DND-41 (cell line): ENCODE results near the gene CMBL.

Experiments used
- ATAC-seq: fragments of 200-7000 bp; cut with Tn5 transposase; 3 replicates; pipeline ENCODE4 v1.9.1; 2021; ENCODE audit warnings: low read depth; ENCODE audit not compliant: insufficient read depth
- DNase-seq: peaks from one replicate; pipeline ENCODE4 v3.0.0-alpha.2; 2020
- H2AFZ ChIP-seq: 2 replicates; pipeline ENCODE4 v1.6.0; 2012; ENCODE audit warnings: low read depth, low read length
- H3K27ac ChIP-seq: 2 replicates; pipeline ENCODE4 v1.5.1; 2012; ENCODE audit warnings: low read length, inconsistent platforms
- H3K27me3 ChIP-seq: fragments of 200-600 bp; sonication (generic); 2 replicates; pipeline ENCODE4 v1.6.0; 2012; ENCODE audit warnings: low read length, mild to moderate bottlenecking, inconsistent platforms; ENCODE audit not compliant: insufficient read depth, poor library complexity
- H3K36me3 ChIP-seq: 2 replicates; pipeline ENCODE4 v1.5.1; 2012; ENCODE audit warnings: low read length, inconsistent platforms; ENCODE audit not compliant: insufficient read depth
- H3K4me1 ChIP-seq: 2 replicates; pipeline ENCODE4 v1.5.1; 2012; ENCODE audit warnings: mild to moderate bottlenecking, low read length; ENCODE audit not compliant: insufficient read depth
- H3K4me2 ChIP-seq: 2 replicates; pipeline ENCODE4 v1.6.0; 2012; ENCODE audit warnings: mild to moderate bottlenecking, moderate library complexity, low read length, inconsistent platforms; ENCODE audit not compliant: insufficient read depth
- H3K4me3 ChIP-seq, 2 experiments: fragments of 200-600 bp in 1 of 2; shearing (Covaris generic) in 1 of 2; 2 replicates each; pipeline ENCODE4 v1.5.1; 2012 to 2016; ENCODE audit warnings: inconsistent platforms in 2 of 2, low read length in 2 of 2, mild to moderate bottlenecking in 2 of 2, low read depth in 1 of 2, moderate library complexity in 1 of 2
- H3K79me2 ChIP-seq: 2 replicates; pipeline ENCODE4 v1.6.0; 2012; ENCODE audit warnings: low read length, inconsistent platforms; ENCODE audit not compliant: insufficient read depth
- H3K9ac ChIP-seq: 2 replicates; pipeline ENCODE4 v1.6.0; 2012; ENCODE audit warnings: low read depth, mild to moderate bottlenecking, inconsistent platforms, low read length, moderate library complexity
- H3K9me3 ChIP-seq: 2 replicates; pipeline ENCODE4 v1.5.1; 2012; ENCODE audit warnings: low read length, moderate library complexity, mild to moderate bottlenecking, inconsistent platforms; ENCODE audit not compliant: insufficient read depth, severe bottlenecking
- H4K20me1 ChIP-seq: 2 replicates; pipeline ENCODE4 v1.6.0; 2012; ENCODE audit warnings: low read length; ENCODE audit not compliant: insufficient read depth
- EZH2 ChIP-seq: IDR thresholded peaks from 3 replicates; pipeline ENCODE4 v1.6.1; 2012; ENCODE audit warnings: borderline replicate concordance, low read depth, mild to moderate bottlenecking, moderate library complexity, low read length, inconsistent platforms; ENCODE audit not compliant: severe bottlenecking
- TF ChIP-seq, protein P1 (sequence below): IDR thresholded peaks from 2 replicates; pipeline ENCODE4 v1.5.1; 2012; ENCODE audit warnings: borderline replicate concordance, low read length, moderate library complexity, mild to moderate bottlenecking; ENCODE audit not compliant: poor library complexity, severe bottlenecking; ENCODE audit errors: extremely low read depth

Gene CMBL

GRCh38 chr5:10229306-10230048 is 78.2 kb downstream of the CMBL start:
- no peak for ATAC-seq
- H3K79me2 ChIP-seq = no peaks in the 10 kb centered on the region
- no peak overlapping the region for H3K9ac ChIP-seq

DNA sequence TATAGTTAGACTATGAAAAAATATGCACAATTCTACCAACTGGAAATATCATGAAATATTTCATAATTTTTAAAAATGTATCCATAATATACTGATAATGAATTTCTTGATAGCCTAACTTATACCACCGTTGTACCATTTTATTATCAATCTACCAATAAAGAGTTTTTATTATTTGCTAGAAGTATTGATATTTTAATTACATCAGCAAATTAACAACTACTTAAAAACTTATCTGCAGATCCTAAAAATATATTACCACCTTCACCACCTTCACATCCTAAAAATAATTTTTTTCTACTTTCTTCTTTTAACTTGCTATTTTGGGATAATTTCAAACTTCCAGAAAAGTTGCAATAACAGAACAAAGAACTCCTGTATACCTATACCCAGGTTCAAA is 79.4 kb downstream of the CMBL start:
- no peaks in the 10 kb centered on the region for H3K79me2 ChIP-seq
- ATAC-seq (no peak), DNase-seq (no peak)
- no peaks in the 10 kb centered on the region; the same call in 1 of the 2 replicates for H3K36me3 ChIP-seq
- H3K4me2 ChIP-seq = no peak overlapping the region
- no peak overlapping the region for H3K9ac ChIP-seq
- TF ChIP-seq, protein P1, sequence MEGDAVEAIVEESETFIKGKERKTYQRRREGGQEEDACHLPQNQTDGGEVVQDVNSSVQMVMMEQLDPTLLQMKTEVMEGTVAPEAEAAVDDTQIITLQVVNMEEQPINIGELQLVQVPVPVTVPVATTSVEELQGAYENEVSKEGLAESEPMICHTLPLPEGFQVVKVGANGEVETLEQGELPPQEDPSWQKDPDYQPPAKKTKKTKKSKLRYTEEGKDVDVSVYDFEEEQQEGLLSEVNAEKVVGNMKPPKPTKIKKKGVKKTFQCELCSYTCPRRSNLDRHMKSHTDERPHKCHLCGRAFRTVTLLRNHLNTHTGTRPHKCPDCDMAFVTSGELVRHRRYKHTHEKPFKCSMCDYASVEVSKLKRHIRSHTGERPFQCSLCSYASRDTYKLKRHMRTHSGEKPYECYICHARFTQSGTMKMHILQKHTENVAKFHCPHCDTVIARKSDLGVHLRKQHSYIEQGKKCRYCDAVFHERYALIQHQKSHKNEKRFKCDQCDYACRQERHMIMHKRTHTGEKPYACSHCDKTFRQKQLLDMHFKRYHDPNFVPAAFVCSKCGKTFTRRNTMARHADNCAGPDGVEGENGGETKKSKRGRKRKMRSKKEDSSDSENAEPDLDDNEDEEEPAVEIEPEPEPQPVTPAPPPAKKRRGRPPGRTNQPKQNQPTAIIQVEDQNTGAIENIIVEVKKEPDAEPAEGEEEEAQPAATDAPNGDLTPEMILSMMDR = no peak
- TF ChIP-seq EZH2 = no peak
- H3K27me3 ChIP-seq = no peaks in the 10 kb centered on the region
- no peak overlapping the region for H2AFZ ChIP-seq
- no peak overlapping the region for H3K27ac ChIP-seq
- no peaks in the 10 kb centered on the region for H3K9me3 ChIP-seq
- H3K4me1 ChIP-seq = no peaks in the 10 kb centered on the region
- H3K4me3 ChIP-seq = no peak overlapping the region
- no peaks in the 10 kb centered on the region for H4K20me1 ChIP-seq

More at GRCh38 chr5:10229306-10230048, 78.2 kb downstream of the CMBL start:
- Histone ChIP-seq H2AFZ (no peak overlapping the region), H3K9me3 (no peaks in the 10 kb centered on the region), H3K4me3 (no peak overlapping the region), H3K4me2 (no peak overlapping the region), H3K36me3 (peaks cover 2% of the 10 kb centered on the region; the same call in 1 of the 2 replicates), H3K27me3 (no peaks in the 10 kb centered on the region), H3K27ac (no peak overlapping the region), H4K20me1 (no peaks in the 10 kb centered on the region), H3K4me1 (no peaks in the 10 kb centered on the region)
- DNase-seq = no peak
- TF ChIP-seq, protein P1 = no peak
- TF ChIP-seq EZH2 = no peak
